Measurements from ENCODE around the gene SCO2. TPM values are rescaled to one million over a fixed set of nuclear protein-coding genes. Genes with fewer than 3 reads are reported as not detected.
A peak's percentile ranks its signal among the peaks of the same experiment; 100 is the strongest.

SCO2 gene
- polyA plus RNA-seq, 1 donor (not counting 4 experiments of a cell fraction or from before 2014, with no cell fraction given) = 1.9 TPM

GRCh38 chr22:50513175-50513574 is 12.2 kb downstream of the SCO2 start:
- no peak overlapping the region for H3K4me2 ChIP-seq (ENCODE audit: control insufficient read depth, extremely low read depth, insufficient read depth, low read depth, low read length)
- no peak for FAIRE-seq
- no peak for DNase-seq (ENCODE audit: low read depth, low spot score)
- no peak overlapping the region for H3K27ac ChIP-seq (ENCODE audit: control insufficient read depth, insufficient read depth, low read length)
- H3K36me3 ChIP-seq (ENCODE audit: control insufficient read depth in 2 of 2, extremely low read depth in 1 of 2, insufficient read depth in 2 of 2, low read length in 2 of 2) = peaks cover 3 to 7% of the 10 kb centered on the region in 2 experiments
- H3K9ac ChIP-seq (ENCODE audit: control insufficient read depth, extremely low read depth, insufficient read depth, low read length) = no peak overlapping the region
- no peaks in the 10 kb centered on the region for H3K9me1 ChIP-seq (ENCODE audit: control insufficient read depth, extremely low read depth, insufficient read depth, low read length)
- TF ChIP-seq EZH2 (IDR thresholded peaks at IDR 0.05; ENCODE audit: low read length) (no peak), CTCF (optimal IDR thresholded peaks at IDR 0.05 in 1 of 3, IDR thresholded peaks at IDR 0.05 in 1 of 3, conservative IDR thresholded peaks at IDR 0.05 in 1 of 3; ENCODE audit: extremely low read depth in 1 of 3, insufficient read depth in 2 of 3, low read length in 3 of 3) (no peak)
- H3K79me2 ChIP-seq (ENCODE audit: control insufficient read depth, insufficient read depth, low read length) = peaks cover 44% of the 10 kb centered on the region
- no peaks in the 10 kb centered on the region for H3K27me3 ChIP-seq (ENCODE audit: control insufficient read depth, extremely low read depth, insufficient read depth, low read length)
- peaks cover 9% of the 10 kb centered on the region for H3K4me1 ChIP-seq (ENCODE audit: control insufficient read depth, extremely low read depth, insufficient read depth, low read length)
- H3K9me3 ChIP-seq (ENCODE audit: control insufficient read depth, low read depth, low read length) = no peaks in the 10 kb centered on the region
- H3K4me3 ChIP-seq (ENCODE audit: control insufficient read depth in 2 of 3, extremely low read depth in 1 of 3, insufficient read depth in 2 of 3, low read depth in 1 of 3, low read length in 3 of 3) = no peak overlapping the region
- no peaks in the 10 kb centered on the region for H4K20me1 ChIP-seq (ENCODE audit: control insufficient read depth, extremely low read depth, insufficient read depth, low read length)
- dilution Hi-C loops (cut with MboI; ENCODE audit: extremely low pct_ligation_motif_present, low sequenced_read_pairs) = no loop called here
- no peak overlapping the region for H2AFZ ChIP-seq (ENCODE audit: control insufficient read depth, low read length)

DNA sequence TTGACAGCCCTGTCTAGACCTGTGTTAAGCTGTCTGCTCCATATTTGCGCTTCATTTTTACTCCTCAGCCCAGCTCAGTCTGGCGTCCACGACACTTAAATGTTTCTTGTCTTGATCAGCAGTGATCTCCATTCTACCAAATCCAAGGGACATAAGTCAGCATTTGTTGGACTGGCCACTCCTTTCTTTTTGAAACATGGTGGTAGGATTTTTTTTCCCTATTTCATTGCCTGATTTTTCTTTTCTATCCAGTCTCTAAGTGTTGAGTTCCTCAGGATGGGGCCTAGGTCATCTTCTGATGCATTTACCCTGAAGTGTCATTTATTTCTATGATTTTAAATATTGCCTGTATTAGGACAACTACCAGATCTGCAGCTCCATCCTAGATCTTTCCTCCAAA is 16.5 kb downstream of the SCO2 start:
- H3K4me3 ChIP-seq (ENCODE audit: control insufficient read depth in 2 of 3, extremely low read depth in 1 of 3, insufficient read depth in 2 of 3, low read depth in 1 of 3, low read length in 3 of 3) = peak overlapping the region; percentile 68 to 92 (median 89)
- H3K79me2 ChIP-seq (ENCODE audit: control insufficient read depth, insufficient read depth, low read length) = peaks cover 39% of the 10 kb centered on the region
- peaks cover 17% of the 10 kb centered on the region for H3K4me1 ChIP-seq (ENCODE audit: control insufficient read depth, extremely low read depth, insufficient read depth, low read length)
- H2AFZ ChIP-seq (ENCODE audit: control insufficient read depth, low read length) = no peak overlapping the region
- peak overlapping the region; percentile 80 for H3K9ac ChIP-seq (ENCODE audit: control insufficient read depth, extremely low read depth, insufficient read depth, low read length)
- H3K36me3 ChIP-seq (ENCODE audit: control insufficient read depth in 2 of 2, extremely low read depth in 1 of 2, insufficient read depth in 2 of 2, low read length in 2 of 2) = peaks cover 6 to 9% of the 10 kb centered on the region in 2 experiments
- no peaks in the 10 kb centered on the region for H3K9me3 ChIP-seq (ENCODE audit: control insufficient read depth, low read depth, low read length)
- peak overlapping the region; percentile 89 for H3K4me2 ChIP-seq (ENCODE audit: control insufficient read depth, extremely low read depth, insufficient read depth, low read depth, low read length)
- no peaks in the 10 kb centered on the region for H3K9me1 ChIP-seq (ENCODE audit: control insufficient read depth, extremely low read depth, insufficient read depth, low read length)
- FAIRE-seq = peak; percentile 69
- no peaks in the 10 kb centered on the region for H3K27me3 ChIP-seq (ENCODE audit: control insufficient read depth, extremely low read depth, insufficient read depth, low read length)
- H4K20me1 ChIP-seq (ENCODE audit: control insufficient read depth, extremely low read depth, insufficient read depth, low read length) = no peaks in the 10 kb centered on the region
- H3K27ac ChIP-seq (ENCODE audit: control insufficient read depth, insufficient read depth, low read length) = peak overlapping the region; percentile 80
- DNase-seq (ENCODE audit: low read depth, low spot score) = no peak
- TF ChIP-seq CTCF (optimal IDR thresholded peaks at IDR 0.05 in 1 of 3, IDR thresholded peaks at IDR 0.05 in 1 of 3, conservative IDR thresholded peaks at IDR 0.05 in 1 of 3; ENCODE audit: extremely low read depth in 1 of 3, insufficient read depth in 2 of 3, low read length in 3 of 3) (no peak), EZH2 (IDR thresholded peaks at IDR 0.05; ENCODE audit: low read length) (no peak)
- dilution Hi-C loops (cut with MboI; ENCODE audit: extremely low pct_ligation_motif_present, low sequenced_read_pairs) = no loop called here
